Subcutaneous adipose tissue (tissue), 4 donors: Measurements from ENCODE around the gene SIPA1L3. TPM values are rescaled to one million over a fixed set of nuclear protein-coding genes. Genes with fewer than 3 reads are reported as not detected.

Experiments
- total RNA-seq, 4 donors: library from RNA; depleted of rRNA; stranded (reverse); fragments of >200 nt; gene quantifications; one replicate each; pipeline ENCODE4 v1.1.0, GENCODE V29; 2016
- TF ChIP-seq, protein P1 (sequence below): fragments of 450-650 bp; IDR thresholded peaks from one replicate; pipeline ENCODE4 v1.5.1; 2016; ENCODE audit warnings: low read depth, mild to moderate bottlenecking, control low read depth, antibody characterized with exemption, moderate library complexity

SIPA1L3 gene
- total RNA-seq, 4 donors from 2014 or later = 8.2 to 15.3 (median 11.6) TPM

DNA sequence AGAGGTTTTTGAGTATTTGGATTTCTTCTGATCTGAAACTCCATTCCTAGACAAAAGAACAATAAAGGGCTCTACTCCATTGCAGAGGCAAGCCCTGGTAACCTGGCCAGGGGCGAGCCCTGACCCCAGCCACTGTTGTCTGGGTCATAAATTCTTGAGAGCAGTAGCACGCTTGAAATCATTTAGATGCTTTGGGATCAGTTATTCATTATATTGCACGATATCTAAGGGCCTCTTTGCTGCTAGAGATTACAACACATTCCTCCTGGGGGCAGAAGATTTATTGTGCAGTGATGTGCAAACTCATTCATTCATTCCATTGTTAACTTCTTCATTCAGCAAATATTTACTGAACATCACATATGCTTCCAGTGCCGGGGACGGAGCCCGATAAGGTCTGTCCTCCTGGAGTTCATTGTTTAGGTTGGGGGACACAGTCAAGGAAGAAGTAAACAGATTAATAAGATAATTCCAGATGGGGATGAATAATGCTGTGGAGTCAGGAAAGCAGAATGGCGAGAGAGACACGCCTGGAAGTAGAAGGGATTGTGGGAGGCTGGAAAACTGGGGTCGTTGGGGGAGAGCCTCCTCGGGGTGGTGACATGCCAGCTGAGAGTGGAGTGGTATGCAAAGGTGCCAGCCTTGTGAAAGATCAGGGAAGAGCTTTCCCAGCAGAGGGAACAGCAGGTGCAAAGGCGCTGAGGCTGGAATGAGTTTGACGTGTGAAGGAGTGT, 34.9 kb downstream of the SIPA1L3 start:
- TF ChIP-seq, protein P1, sequence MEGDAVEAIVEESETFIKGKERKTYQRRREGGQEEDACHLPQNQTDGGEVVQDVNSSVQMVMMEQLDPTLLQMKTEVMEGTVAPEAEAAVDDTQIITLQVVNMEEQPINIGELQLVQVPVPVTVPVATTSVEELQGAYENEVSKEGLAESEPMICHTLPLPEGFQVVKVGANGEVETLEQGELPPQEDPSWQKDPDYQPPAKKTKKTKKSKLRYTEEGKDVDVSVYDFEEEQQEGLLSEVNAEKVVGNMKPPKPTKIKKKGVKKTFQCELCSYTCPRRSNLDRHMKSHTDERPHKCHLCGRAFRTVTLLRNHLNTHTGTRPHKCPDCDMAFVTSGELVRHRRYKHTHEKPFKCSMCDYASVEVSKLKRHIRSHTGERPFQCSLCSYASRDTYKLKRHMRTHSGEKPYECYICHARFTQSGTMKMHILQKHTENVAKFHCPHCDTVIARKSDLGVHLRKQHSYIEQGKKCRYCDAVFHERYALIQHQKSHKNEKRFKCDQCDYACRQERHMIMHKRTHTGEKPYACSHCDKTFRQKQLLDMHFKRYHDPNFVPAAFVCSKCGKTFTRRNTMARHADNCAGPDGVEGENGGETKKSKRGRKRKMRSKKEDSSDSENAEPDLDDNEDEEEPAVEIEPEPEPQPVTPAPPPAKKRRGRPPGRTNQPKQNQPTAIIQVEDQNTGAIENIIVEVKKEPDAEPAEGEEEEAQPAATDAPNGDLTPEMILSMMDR = no peak

DNA sequence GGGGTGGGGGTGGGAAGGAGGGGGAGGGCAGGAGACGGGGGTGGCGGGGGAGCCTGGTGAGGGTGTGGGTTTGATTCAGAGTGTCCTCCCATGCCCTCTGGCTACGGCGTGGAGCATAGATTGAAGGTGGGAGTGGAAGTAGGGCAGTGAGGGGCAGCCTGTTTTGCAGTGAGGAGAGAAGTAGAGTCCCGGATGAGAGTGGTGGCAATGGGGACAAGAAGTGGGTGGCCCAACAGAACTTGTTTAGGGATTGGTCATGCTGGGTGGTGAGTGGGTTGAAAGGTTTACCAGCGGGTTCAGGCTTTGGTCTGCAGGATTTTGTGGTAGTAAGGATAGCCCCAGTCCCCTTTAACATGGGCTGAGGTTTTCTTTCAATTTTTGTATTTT, 35.5 kb downstream of the SIPA1L3 start:
- TF ChIP-seq, protein P1 = no peak

DNA sequence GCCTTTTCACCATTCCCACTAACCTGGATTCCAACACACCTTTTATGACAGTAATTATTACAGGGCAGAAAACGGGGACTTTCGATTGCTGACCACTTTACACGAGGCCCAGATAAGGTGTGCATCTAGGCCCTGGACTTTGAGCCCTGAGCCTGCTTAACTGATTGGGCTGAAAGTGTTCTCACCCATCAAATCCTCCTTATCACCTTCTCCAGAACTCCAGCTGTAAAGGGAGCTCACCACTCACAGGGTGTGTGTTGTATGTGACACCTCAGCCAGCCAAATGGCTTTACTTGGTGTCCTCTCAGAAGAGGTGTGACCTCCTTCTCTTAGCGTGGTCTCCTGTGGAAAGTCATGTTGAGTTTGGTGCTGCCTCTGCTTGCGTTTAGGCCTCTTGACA, 36.5 kb downstream of the SIPA1L3 start:
- TF ChIP-seq, protein P1 = no peak

DNA sequence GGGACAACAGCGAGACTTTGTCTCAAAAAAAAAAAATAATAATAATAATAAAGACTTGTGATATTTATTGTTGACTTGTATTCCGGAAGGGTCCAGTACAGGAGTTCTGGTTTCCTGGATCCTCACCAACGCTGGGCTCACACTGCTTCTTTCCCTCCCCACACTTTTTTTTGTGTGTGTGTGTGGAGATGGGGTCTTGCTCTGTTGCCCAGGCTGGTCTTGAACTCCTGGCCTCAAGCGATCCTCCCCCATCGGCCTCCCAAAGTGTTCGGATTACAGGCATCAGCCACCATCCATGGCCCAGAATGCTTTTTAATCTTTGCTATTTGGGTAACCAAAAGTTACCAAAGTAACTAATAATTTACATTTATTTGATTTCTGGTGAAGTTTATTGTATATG, 39.1 kb downstream of the SIPA1L3 start:
- TF ChIP-seq, protein P1 = no peak

DNA sequence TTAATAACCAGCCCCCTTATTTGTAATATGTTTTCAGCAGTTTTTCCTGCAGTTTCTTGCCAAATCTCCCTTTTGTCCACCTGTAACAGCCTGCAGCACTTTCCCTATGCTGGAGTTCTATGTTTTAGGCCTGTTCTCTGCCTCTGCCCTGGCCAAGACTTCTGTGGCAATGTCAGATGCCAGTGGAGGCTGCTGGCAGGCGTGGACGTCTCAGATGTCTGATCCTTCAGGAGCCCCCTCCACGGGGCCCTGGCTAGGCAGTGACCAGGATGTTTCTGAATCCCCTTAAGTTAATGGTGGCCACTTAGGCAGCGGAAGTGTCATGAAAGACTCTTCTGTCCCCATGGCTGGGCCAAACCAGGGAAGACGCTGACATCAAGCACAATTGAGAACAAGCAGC, 40.8 kb downstream of the SIPA1L3 start:
- TF ChIP-seq, protein P1 = no peak

DNA sequence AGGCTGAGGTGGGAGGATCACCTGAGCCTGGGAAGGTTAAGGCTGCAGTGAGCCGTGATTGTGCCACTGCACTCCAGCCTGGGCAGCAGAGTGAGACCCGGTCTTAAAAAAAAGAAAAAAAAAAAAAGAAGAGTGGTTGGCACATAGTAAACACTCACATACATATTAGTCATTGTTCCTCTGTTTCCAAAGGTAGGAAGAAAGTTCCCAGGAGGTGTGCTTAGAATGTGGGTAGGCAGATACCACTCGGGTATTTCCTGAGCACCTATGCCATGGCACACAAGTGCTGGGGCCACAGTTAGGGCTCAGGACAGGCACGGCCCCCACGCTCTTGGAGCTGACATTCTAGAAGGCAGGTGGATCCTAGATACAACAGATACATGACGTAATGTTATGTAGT, 41.4 kb downstream of the SIPA1L3 start:
- TF ChIP-seq, protein P1 = no peak

DNA sequence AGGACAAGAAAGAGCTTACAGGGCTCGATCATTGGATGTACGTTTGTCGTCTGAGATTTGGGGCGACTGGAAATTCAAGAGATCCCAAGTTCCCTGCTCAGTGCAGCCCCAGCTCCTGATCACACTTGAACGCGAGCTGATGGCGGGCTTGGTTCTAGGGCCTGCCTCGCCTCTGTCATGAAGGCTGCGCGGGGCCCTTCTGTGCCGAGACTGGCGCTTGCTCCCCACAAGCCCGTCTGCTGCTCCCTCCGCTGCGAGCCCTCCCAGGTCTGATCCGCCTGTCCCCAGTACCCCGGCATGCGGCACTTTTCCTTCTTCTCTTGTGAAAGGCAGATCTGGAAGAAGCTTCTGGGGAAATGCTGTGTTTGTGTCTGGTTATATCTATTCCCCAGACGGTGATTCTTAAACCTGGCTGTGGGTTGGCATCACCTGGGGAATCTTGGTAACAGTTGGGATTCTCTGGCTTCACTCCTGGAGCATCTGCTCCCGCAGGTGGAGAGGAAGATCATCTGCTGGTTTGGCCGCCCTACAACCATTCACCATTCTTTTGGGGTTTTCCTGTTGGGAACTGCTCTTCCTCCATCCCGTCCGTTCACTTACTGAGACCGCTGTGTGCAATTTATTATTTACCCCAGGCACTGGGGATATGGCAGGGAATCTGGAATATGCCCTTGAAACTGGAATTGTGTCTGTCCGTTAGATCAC, 43.6 kb downstream of the SIPA1L3 start:
- TF ChIP-seq, protein P1 = no peak
